KMS-11 (cell line): ENCODE results near the gene RPS6KA2.

ENCODE experiments used
- H2AFZ ChIP-seq: fragments of 200-600 bp; sonication (generic); 2 replicates; pipeline ENCODE4 v1.6.1; 2016; ENCODE audit warnings: antibody characterized with exemption, mixed run types, low read depth
- H3K27ac ChIP-seq: fragments of 200-600 bp; sonication (generic); 2 replicates; pipeline ENCODE4 v1.6.1; 2016; ENCODE audit warnings: mild to moderate bottlenecking, mixed run types
- H3K27me3 ChIP-seq: fragments of 200-600 bp; sonication (generic); 2 replicates; pipeline ENCODE4 v1.6.1; 2017; ENCODE audit warnings: mild to moderate bottlenecking, low read depth, mixed run types, moderate library complexity; ENCODE audit not compliant: insufficient read depth
- H3K36me3 ChIP-seq: fragments of 200-600 bp; sonication (generic); 2 replicates; pipeline ENCODE4 v1.6.1; 2017; ENCODE audit warnings: mild to moderate bottlenecking, mixed run types; ENCODE audit not compliant: insufficient read depth
- H3K4me1 ChIP-seq: fragments of 200-600 bp; sonication (generic); 2 replicates; pipeline ENCODE4 v1.6.1; 2016; ENCODE audit warnings: mild to moderate bottlenecking, low read depth, mixed run types; ENCODE audit not compliant: poor library complexity, severe bottlenecking
- H3K4me2 ChIP-seq: fragments of 200-600 bp; sonication (generic); 2 replicates; pipeline ENCODE4 v1.7.0; 2016; ENCODE audit warnings: mild to moderate bottlenecking, mixed run types
- H3K4me3 ChIP-seq: fragments of 200-600 bp; sonication (generic); IDR thresholded peaks from 2 replicates; pipeline ENCODE4 v1.6.1; 2017; ENCODE audit warnings: low read depth, low read length, mixed read lengths; ENCODE audit not compliant: insufficient read depth
- H3K79me2 ChIP-seq: fragments of 200-600 bp; sonication (generic); 2 replicates; pipeline ENCODE4 v1.6.1; 2016; ENCODE audit warnings: low read depth, mixed run types; ENCODE audit not compliant: insufficient read depth
- H3K9ac ChIP-seq: fragments of 200-600 bp; sonication (generic); 2 replicates; pipeline ENCODE4 v1.6.1; 2016; ENCODE audit warnings: mild to moderate bottlenecking, mixed run types
- H4K20me1 ChIP-seq: fragments of 200-600 bp; sonication (generic); 2 replicates; pipeline ENCODE4 v1.6.1; 2016; ENCODE audit warnings: mild to moderate bottlenecking, mixed run types; ENCODE audit not compliant: insufficient read depth
- CTCF ChIP-seq: fragments of 200-600 bp; sonication (generic); conservative IDR thresholded peaks from 2 replicates; pipeline ENCODE4 v1.6.1; 2017; ENCODE audit warnings: low read depth, mild to moderate bottlenecking, antibody characterized with exemption, low read length, moderate library complexity, mixed read lengths

Gene RPS6KA2

GRCh38 chr6:166493427-166494100, 133.5 kb downstream of the RPS6KA2 start:
- no peak for TF ChIP-seq CTCF
- Histone ChIP-seq H3K4me3 (no peak overlapping the region), H3K36me3 (no peaks in the 10 kb centered on the region), H3K27ac (no peak overlapping the region), H3K9ac (no peak overlapping the region), H3K79me2 (no peaks in the 10 kb centered on the region), H2AFZ (no peak overlapping the region), H3K4me1 (no peaks in the 10 kb centered on the region), H3K27me3 (no peaks in the 10 kb centered on the region), H3K4me2 (no peak overlapping the region), H4K20me1 (no peaks in the 10 kb centered on the region)

GRCh38 chr6:166492092-166492741, 134.8 kb downstream of the RPS6KA2 start:
- H2AFZ ChIP-seq = no peak overlapping the region
- H3K79me2 ChIP-seq = no peaks in the 10 kb centered on the region
- no peak overlapping the region for H3K9ac ChIP-seq
- no peak overlapping the region for H3K4me2 ChIP-seq
- no peaks in the 10 kb centered on the region for H3K36me3 ChIP-seq
- H3K27me3 ChIP-seq = no peaks in the 10 kb centered on the region
- no peaks in the 10 kb centered on the region for H3K4me1 ChIP-seq
- no peaks in the 10 kb centered on the region for H4K20me1 ChIP-seq
- no peak overlapping the region for H3K4me3 ChIP-seq
- no peak for TF ChIP-seq CTCF
- no peak overlapping the region for H3K27ac ChIP-seq

GRCh38 chr6:166490671-166491500, 136.2 kb downstream of the RPS6KA2 start:
- H3K27me3 ChIP-seq = no peaks in the 10 kb centered on the region
- no peak overlapping the region for H2AFZ ChIP-seq
- H3K4me3 ChIP-seq = no peak overlapping the region
- no peaks in the 10 kb centered on the region for H3K4me1 ChIP-seq
- H3K4me2 ChIP-seq = no peak overlapping the region
- H3K27ac ChIP-seq = no peak overlapping the region
- no peaks in the 10 kb centered on the region for H3K36me3 ChIP-seq
- H3K79me2 ChIP-seq = no peaks in the 10 kb centered on the region
- no peak overlapping the region for H3K9ac ChIP-seq
- no peaks in the 10 kb centered on the region for H4K20me1 ChIP-seq
- no peak for TF ChIP-seq CTCF

- no peaks in the 10 kb centered on the region for H3K27me3 ChIP-seq
- H3K9ac ChIP-seq = no peak overlapping the region
- no peak overlapping the region for H3K27ac ChIP-seq
- H3K79me2 ChIP-seq = no peaks in the 10 kb centered on the region
- H3K4me1 ChIP-seq = no peaks in the 10 kb centered on the region
- no peak overlapping the region for H2AFZ ChIP-seq
- TF ChIP-seq CTCF = no peak
- H3K36me3 ChIP-seq = no peaks in the 10 kb centered on the region
- no peak overlapping the region for H3K4me3 ChIP-seq
- no peak overlapping the region for H3K4me2 ChIP-seq
- H4K20me1 ChIP-seq = no peaks in the 10 kb centered on the region
Observed at GRCh38 chr6:166489301-166490155, 137.5 kb downstream of the RPS6KA2 start.
